Progenitor cell of endocrine pancreas (in vitro differentiated cells): Measurements from ENCODE around the gene NUDCD3. TPM values are rescaled to one million over a fixed set of nuclear protein-coding genes. Genes with fewer than 3 reads are reported as not detected.
"Not testable (repeated sequence)": the region's sequence is repeated elsewhere in the genome, so short reads cannot be mapped to it uniquely, and the experiment has no call there.

Experiments
- DNase-seq: peaks from one replicate; pipeline ENCODE4 v3.0.0; 2021; ENCODE audit warnings: low spot score; ENCODE audit not compliant: unreplicated experiment
- H3K27ac Mint-ChIP-seq: 2 replicates; pipeline ENCODE4 v1.8.0; 2021; ENCODE audit warnings: mild to moderate bottlenecking, moderate library complexity, mixed read lengths
- H3K27me3 Mint-ChIP-seq: 2 replicates; pipeline ENCODE4 v1.8.0; 2021; ENCODE audit warnings: mixed read lengths
- H3K36me3 Mint-ChIP-seq: 2 replicates; pipeline ENCODE4 v1.8.0; 2022; ENCODE audit warnings: mixed read lengths; ENCODE audit not compliant: insufficient read depth
- H3K4me1 Mint-ChIP-seq: 2 replicates; pipeline ENCODE4 v1.8.0; 2021; ENCODE audit warnings: low read depth, mixed read lengths
- H3K4me3 Mint-ChIP-seq: 2 replicates; pipeline ENCODE4 v1.8.0; 2021; ENCODE audit warnings: low read depth, mild to moderate bottlenecking, moderate library complexity, mixed read lengths
- H3K9me3 Mint-ChIP-seq: 2 replicates; pipeline ENCODE4 v1.8.0; 2021; ENCODE audit warnings: low read depth, mixed read lengths
- total RNA-seq: library from RNA; stranded (reverse); gene quantifications from 2 replicates; pipeline ENCODE4 v1.2.1, GENCODE V29; 2021
- TF ChIP-seq, protein P1 (sequence below): fragments of 200-600 bp; sonication (generic); IDR thresholded peaks from one replicate; pipeline ENCODE4 v1.5.0; 2021; ENCODE audit warnings: antibody characterized with exemption, mild to moderate bottlenecking; ENCODE audit not compliant: unreplicated experiment

Gene NUDCD3
- total RNA-seq, 1 donor from 2014 or later: 89.0 TPM

DNA sequence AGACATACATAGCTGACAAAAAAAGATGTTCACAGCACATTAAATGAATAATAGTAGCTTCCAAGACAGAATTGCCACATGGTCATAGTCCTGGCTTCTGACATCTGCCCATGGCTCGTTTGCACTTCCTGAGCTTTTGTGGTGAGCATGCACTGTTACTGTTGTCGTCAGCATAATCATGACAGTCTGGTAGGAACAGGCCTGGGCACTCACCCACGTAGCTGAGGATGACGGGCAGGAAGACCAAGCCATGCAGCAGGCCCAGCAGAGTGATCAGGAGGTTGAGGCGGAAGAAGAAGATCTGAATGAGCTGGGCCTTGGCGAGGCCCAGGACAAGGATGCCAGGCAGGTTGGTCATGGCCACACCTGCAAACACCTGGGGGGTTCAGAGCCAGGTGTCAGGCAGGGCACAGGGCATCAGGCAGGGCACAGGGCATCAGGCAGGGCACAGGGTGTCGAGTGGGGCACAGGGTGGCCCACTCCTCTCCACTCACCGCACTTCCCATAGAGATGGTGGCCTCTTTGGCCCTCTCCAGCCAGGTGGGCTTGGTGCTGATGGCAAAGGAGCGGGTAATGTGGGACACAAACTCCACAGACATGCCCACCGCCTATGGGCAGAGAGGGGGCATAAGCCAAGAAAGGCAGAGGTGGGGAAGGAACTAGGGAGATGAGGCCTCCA lies 25.3 kb upstream of the NUDCD3 start:
- Mint-ChIP-seq H3K9me3 (no peaks in the 10 kb centered on the region), H3K27ac (no peak overlapping the region), H3K4me1 (no peaks in the 10 kb centered on the region), H3K36me3 (peaks cover 18% of the 10 kb centered on the region), H3K27me3 (no peaks in the 10 kb centered on the region), H3K4me3 (no peak overlapping the region)
- TF ChIP-seq, protein P1, sequence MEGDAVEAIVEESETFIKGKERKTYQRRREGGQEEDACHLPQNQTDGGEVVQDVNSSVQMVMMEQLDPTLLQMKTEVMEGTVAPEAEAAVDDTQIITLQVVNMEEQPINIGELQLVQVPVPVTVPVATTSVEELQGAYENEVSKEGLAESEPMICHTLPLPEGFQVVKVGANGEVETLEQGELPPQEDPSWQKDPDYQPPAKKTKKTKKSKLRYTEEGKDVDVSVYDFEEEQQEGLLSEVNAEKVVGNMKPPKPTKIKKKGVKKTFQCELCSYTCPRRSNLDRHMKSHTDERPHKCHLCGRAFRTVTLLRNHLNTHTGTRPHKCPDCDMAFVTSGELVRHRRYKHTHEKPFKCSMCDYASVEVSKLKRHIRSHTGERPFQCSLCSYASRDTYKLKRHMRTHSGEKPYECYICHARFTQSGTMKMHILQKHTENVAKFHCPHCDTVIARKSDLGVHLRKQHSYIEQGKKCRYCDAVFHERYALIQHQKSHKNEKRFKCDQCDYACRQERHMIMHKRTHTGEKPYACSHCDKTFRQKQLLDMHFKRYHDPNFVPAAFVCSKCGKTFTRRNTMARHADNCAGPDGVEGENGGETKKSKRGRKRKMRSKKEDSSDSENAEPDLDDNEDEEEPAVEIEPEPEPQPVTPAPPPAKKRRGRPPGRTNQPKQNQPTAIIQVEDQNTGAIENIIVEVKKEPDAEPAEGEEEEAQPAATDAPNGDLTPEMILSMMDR: no peak
- DNase-seq: no peak

DNA sequence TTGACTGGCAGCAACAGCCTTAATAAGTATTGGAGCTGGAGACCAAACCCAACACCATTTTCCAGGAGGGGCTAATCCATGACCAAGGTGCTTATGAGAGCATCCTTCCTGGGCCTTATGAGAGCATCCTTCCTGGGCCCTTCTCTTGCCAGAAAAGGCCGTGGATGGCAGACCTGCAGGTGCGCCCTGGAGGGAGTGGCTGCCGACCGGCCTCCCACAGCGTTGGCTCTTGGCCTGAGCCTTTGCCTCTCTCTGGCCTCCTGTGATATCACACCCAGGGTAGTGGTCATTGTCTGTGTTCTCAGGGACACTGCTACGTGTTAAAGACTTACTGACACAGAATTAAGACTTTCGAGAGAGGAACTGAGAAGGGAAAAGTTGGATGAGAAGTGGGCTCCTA lies 22.3 kb upstream of the NUDCD3 start:
- no peak overlapping the region for H3K4me3 Mint-ChIP-seq
- TF ChIP-seq, protein P1: no peak
- peaks cover 8% of the 10 kb centered on the region for H3K9me3 Mint-ChIP-seq
- no peak for DNase-seq
- no peak overlapping the region for H3K27ac Mint-ChIP-seq
- H3K27me3 Mint-ChIP-seq: no peaks in the 10 kb centered on the region
- no peaks in the 10 kb centered on the region for H3K4me1 Mint-ChIP-seq
- peaks cover 16% of the 10 kb centered on the region for H3K36me3 Mint-ChIP-seq

DNA sequence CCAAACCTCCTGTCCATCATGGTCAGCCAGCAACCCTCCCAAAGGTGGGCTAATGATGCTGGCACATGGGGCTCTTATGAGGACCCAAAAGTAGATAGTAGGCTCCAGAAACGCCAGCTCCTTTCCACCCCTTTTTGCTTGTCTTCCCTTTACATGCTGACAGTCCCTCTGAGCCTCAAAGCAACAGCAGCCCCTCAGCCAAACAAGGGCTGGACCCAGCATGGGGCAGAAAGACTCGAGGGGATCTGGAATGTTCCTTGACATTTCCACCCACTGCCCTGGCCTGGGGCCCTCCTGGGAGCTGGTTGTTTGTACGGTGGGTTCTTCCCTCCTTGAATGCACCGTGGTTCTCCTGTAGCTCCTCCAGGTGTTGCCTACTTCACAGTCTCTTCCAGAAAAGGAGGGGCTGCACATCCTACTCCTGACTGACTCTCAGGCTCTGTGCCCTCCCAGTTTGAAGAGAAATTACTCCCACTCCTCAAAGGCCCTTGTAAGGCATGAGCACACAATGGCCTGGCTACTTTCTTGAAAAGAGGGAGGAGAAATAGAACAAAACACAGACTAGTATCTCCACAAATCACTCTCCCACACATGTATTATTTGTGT lies 21.5 kb upstream of the NUDCD3 start:
- Mint-ChIP-seq H3K27me3 (no peaks in the 10 kb centered on the region), H3K4me3 (no peak overlapping the region), H3K36me3 (peaks cover 16% of the 10 kb centered on the region), H3K9me3 (peaks cover 10% of the 10 kb centered on the region), H3K4me1 (no peaks in the 10 kb centered on the region), H3K27ac (peak overlapping the region; percentile 84)
- TF ChIP-seq, protein P1: no peak
- DNase-seq: no peak

DNA sequence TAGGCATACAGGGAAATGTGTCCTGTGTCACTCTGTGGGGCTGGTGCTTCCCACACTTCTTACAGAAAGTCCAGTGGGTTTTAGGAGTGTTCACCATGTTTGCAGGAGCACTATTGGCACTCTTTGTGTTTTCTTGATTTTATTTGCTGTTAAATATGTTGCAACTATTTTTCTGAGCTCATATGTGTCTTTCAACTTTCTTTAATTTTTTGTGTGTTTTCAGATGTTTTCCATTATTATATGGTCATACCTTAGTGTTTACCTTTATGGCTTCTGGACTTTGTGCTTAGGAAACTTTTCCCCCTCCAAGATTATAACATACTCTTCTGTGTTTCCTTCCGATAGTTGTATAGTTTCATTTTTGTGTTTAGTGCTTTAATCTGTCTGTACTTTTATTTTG lies 20.8 kb upstream of the NUDCD3 start:
- Mint-ChIP-seq H3K36me3 (peaks cover 13% of the 10 kb centered on the region), H3K27ac (no peak overlapping the region), H3K9me3 (peaks cover 14% of the 10 kb centered on the region), H3K27me3 (peaks cover 3% of the 10 kb centered on the region), H3K4me1 (no peaks in the 10 kb centered on the region), H3K4me3 (no peak overlapping the region)
- TF ChIP-seq, protein P1: no peak
- no peak for DNase-seq

DNA sequence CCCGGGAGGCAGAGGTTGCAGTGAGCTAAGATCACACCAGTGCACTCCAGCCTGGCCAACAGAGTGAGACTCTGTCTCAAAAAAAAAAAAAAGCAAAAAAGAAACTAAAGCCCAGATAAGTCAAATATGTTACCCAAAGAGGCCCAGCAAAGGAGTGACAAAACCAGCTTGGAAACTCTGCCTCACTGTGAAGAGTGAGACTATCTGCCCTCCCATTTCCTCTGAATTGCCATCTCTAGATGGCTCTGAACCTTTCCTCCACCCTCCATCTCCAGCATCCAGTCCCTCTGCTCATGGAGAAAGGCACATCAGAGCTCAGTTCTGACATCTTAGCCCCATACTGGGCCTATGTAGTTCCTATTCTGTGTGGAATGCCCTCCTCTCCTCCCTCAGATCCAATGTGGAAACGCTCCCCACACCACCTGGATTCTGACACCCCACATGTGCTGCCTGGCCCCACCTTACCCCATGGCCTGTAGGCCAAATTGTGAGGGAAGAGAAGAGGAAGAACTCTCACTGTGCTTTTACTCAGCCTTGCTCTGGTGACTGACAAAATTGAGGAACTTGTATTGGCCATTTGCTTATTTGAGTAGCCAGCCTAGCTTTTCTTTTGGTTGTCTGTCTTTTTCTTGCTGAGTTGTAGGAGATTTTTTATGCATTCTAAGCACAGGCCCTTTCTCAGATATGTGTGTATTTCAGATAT lies 18.0 kb upstream of the NUDCD3 start:
- Mint-ChIP-seq H3K27ac (no peak overlapping the region), H3K4me1 (no peaks in the 10 kb centered on the region), H3K27me3 (peaks cover 8% of the 10 kb centered on the region), H3K4me3 (no peak overlapping the region), H3K9me3 (peaks cover 14% of the 10 kb centered on the region), H3K36me3 (peaks cover 6% of the 10 kb centered on the region)
- TF ChIP-seq, protein P1: no peak
- DNase-seq: no peak

- Mint-ChIP-seq H3K27me3 (peaks cover 18% of the 10 kb centered on the region), H3K9me3 (peaks cover 14% of the 10 kb centered on the region)
- not testable (repeated sequence) for H3K4me3 Mint-ChIP-seq, DNase-seq, H3K27ac Mint-ChIP-seq, H3K4me1 Mint-ChIP-seq, H3K36me3 Mint-ChIP-seq
Observed at GRCh38 chr7:44506592-44507288, 16.3 kb upstream of the NUDCD3 start.
